Bronchial epithelial cell (primary cell): Measurements from ENCODE around the gene VEGFD. TPM values are rescaled to one million over a fixed set of nuclear protein-coding genes. Genes with fewer than 3 reads are reported as not detected.

Experiments used
- DNase-seq: peaks from one replicate; pipeline ENCODE4 v3.0.0-alpha.2; 2010; ENCODE audit warnings: low read depth
- FAIRE-seq: peaks from 2 replicates; lab custom pipeline; 2011; peaks lifted over from hg19 to GRCh38; lab: Jason Lieb, UNC
- H3K27me3 ChIP-seq: 2 replicates; pipeline ENCODE4 v1.5.1; 2011; ENCODE audit warnings: low read length; ENCODE audit not compliant: control insufficient read depth, insufficient read depth
- H3K36me3 ChIP-seq: 2 replicates; pipeline ENCODE4 v1.5.1; 2011; ENCODE audit warnings: low read length; ENCODE audit not compliant: control insufficient read depth, insufficient read depth
- H3K4me3 ChIP-seq: 2 replicates; pipeline ENCODE4 v1.5.1; 2011; ENCODE audit warnings: mild to moderate bottlenecking, low read depth, low read length, control low read depth
- CTCF ChIP-seq: IDR thresholded peaks from 2 replicates; pipeline ENCODE4 v1.5.1; 2011; ENCODE audit warnings: mild to moderate bottlenecking, moderate library complexity, low read length, control low read depth, inconsistent platforms; ENCODE audit not compliant: insufficient read depth, severe bottlenecking
- total RNA-seq: library from RNA; depleted of rRNA; stranded (reverse); fragments of >200 nt; gene quantifications from 2 replicates; pipeline ENCODE4 v1.2.1, GENCODE V29; 2014

VEGFD gene
- total RNA-seq, 1 donor from 2014 or later: 0.26 TPM

DNA sequence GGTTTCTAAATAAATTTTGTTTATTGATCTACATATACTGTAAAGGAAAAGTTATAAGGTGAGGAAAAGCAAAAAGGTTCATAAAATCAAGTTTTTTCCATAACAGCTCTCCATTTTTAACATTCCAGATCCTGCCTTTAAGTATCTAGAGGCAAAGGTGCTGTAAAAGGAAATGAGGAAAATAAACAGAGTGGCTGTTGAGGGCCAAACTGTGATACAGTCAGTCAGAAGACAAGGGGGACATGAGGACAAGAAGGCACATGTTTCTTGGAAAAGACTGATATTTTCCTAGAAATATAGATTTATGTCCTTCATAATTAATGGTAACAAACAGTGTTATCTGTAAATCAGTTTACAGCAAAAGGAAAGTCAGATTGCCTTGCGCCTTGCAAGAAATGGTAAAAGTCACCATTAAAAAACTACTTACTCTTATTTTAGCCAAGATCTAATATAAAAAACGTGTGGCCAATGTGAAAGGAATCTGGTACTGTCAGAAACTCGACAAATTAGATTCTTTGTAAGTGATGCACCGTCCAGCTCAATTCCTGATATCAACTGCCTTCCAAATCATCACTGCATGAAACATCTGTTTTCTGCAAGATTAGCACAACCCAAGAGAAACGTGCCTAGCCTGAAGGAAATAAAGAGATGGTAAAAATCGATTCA lies 34.0 kb upstream of the VEGFD start:
- Histone ChIP-seq H3K36me3 (peaks cover 1% of the 10 kb centered on the region), H3K27me3 (no peaks in the 10 kb centered on the region), H3K4me3 (no peak overlapping the region)
- no peak for FAIRE-seq
- DNase-seq: no peak
- no peak for TF ChIP-seq CTCF

DNA sequence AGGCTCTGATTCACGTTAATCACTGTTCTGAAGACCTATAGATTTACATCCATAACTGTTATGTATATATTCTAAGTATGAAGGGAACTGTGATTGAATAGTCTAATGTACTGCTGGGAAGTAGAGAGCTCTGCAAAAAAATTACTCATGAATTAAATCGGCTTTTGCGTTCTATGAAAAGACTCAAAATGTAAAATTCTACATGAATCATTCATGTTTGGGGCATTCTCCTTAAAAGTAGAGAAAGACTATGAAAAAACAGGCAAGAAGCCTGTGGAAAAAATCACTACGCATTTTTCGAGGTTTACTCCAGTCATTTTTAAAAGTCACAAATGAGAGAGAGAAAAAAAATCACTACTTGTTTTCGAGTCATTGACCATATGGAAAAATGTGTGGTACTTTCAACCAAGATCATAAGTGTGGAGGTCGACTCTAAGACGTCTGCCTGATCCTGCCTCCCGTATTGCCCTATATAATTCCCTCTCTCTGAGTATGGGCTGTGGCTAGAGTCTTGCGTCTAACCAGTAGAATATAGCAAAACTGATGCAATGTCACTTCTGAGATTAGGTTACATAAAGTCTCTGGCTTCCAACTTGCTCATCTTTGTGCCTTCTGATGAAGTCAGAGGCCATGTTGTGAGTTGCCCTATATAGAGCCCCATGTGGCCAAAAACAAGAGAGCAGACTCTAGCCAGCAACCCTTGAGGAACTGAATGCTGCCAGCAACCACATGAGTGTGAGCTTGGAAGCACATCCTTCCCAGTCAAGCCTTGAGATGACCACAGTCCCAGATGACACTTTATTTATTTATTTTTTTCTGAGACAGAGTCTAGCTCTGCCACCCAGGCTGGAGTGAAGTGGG lies 32.1 kb upstream of the VEGFD start:
- no peak for TF ChIP-seq CTCF
- FAIRE-seq (no peak), DNase-seq (no peak)
- Histone ChIP-seq H3K36me3 (peaks cover 1% of the 10 kb centered on the region), H3K4me3 (no peak overlapping the region), H3K27me3 (no peaks in the 10 kb centered on the region)

DNA sequence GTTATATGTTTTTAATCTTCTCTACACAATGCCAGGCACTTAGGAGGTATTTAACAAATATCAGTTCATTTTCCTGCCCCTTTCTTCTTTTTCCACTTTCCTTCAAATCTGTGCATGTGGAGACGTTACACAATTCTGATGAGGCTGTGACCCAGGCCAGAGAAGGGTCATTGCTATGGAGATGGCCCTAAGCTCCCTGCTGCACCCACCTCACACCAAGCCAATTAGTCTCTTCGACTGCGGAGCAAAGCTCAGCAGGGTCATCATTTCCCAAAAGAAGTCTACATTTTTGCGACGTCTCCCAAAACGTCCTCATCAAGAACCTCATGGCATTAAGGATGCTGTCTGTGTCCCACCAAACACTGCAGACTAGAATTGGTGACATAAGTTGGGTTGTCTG lies 28.9 kb upstream of the VEGFD start:
- TF ChIP-seq CTCF: no peak
- FAIRE-seq: no peak

DNA sequence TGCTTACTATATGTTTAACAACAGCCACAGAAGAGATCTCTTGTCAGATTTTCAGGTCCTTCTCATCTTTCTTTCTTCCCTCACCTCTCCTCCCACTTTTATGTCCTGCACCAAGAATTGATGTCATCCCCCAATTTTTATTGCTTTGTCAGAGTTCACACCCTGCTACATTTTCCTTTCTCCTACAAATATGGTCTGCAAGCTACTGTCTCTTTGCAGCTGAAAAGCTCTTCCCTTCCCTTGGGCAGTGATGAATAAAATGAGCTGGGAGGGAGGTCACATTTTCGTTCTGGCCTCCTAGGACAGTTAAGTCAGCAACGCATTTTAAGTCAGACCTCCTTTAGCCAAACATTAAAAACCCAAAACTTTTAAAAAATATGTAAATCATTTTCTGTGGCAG lies 26.7 kb upstream of the VEGFD start:
- no peak for FAIRE-seq

More for the DNA sequence above, 28.9 kb upstream of the VEGFD start:
- no peak for DNase-seq
- Histone ChIP-seq H3K27me3 (no peaks in the 10 kb centered on the region), H3K36me3 (peaks cover 1% of the 10 kb centered on the region), H3K4me3 (no peak overlapping the region)

DNA sequence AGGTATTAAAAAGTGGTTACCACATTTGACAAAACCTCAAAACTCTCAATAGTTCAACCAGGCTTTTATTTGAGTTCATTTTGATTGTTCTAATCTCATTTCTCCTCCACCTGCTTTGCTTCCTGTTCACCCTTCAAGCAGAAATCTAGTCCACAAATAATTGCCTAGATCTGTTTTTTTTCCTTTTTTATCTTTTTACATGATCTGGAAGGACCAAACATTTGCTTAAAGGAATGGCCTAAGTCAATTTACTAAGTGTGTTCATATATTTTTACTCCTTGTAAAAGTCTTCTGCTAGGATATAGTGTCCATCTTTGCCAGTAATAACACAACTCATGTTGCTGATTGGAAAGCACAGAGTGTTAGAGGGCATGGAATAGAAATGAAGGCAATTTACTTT lies 26.2 kb upstream of the VEGFD start:
- no peak for FAIRE-seq
- no peak for TF ChIP-seq CTCF

More for the DNA sequence above, 26.7 kb upstream of the VEGFD start:
- no peaks in the 10 kb centered on the region for H3K36me3 ChIP-seq
- no peak for TF ChIP-seq CTCF
- no peak overlapping the region for H3K4me3 ChIP-seq
- DNase-seq: no peak
- no peaks in the 10 kb centered on the region for H3K27me3 ChIP-seq

More for the DNA sequence above, 26.2 kb upstream of the VEGFD start:
- Histone ChIP-seq H3K27me3 (no peaks in the 10 kb centered on the region), H3K4me3 (no peak overlapping the region), H3K36me3 (no peaks in the 10 kb centered on the region)
- DNase-seq: no peak
